Ascending aorta (tissue), 2 donors: Measurements from ENCODE around the gene TTLL5. TPM values are rescaled to one million over a fixed set of nuclear protein-coding genes. Genes with fewer than 3 reads are reported as not detected.
A peak's percentile ranks its signal among the peaks of the same experiment; 100 is the strongest.

Source experiments
- DNase-seq, 2 donors: peaks; one replicate each; pipeline ENCODE4 v3.0.0-alpha.2; 2019; ENCODE audit warnings: low spot score in 2 of 2
- H3K27ac ChIP-seq, 2 donors: fragments of 200-600 bp; sonication (generic); one replicate each; pipeline ENCODE4 v1.5.1; 2016 to 2017; ENCODE audit warnings: mild to moderate bottlenecking in 1 of 2
- H3K27me3 ChIP-seq: fragments of 200-600 bp; sonication (generic); one replicate; pipeline ENCODE4 v1.5.1; 2017
- H3K36me3 ChIP-seq, 2 donors: fragments of 200-600 bp; sonication (generic); one replicate each; pipeline ENCODE4 v1.5.1; 2016
- H3K4me1 ChIP-seq, 2 donors: fragments of 200-600 bp; sonication (generic); one replicate each; pipeline ENCODE4 v1.5.1; 2016 to 2017; ENCODE audit warnings: mild to moderate bottlenecking in 1 of 2
- H3K4me3 ChIP-seq, 2 donors: fragments of 200-600 bp; sonication (generic); one replicate each; pipeline ENCODE4 v1.5.1; 2016 to 2017; ENCODE audit warnings: mild to moderate bottlenecking in 1 of 2
- H3K9me3 ChIP-seq, 2 donors: fragments of 200-600 bp; sonication (generic); one replicate each; pipeline ENCODE4 v1.5.1; 2016
- CTCF ChIP-seq, 3 experiments: fragments of 200-600 bp in 2 of 3; fragments of 450-650 bp in 1 of 3; sonication (generic) in 2 of 3; IDR thresholded peaks; one replicate each; pipeline ENCODE4 v1.5.1; 2016 to 2019; ENCODE audit warnings: antibody characterized with exemption in 3 of 3, mild to moderate bottlenecking in 1 of 3, moderate library complexity in 1 of 3
- intact Hi-C: fragments of 100-400 bp; cut with DNase I; formaldehyde crosslinking; loops from one replicate; pipeline ENCODE4 v1.15.1; 2023
- total RNA-seq: library from RNA; depleted of rRNA; stranded (reverse); fragments of >200 nt; gene quantifications from one replicate; pipeline ENCODE4 v1.1.0, GENCODE V29; 2016

TTLL5 gene
- total RNA-seq, 1 donor from 2014 or later: 43.1 TPM

GRCh38 chr14:75827331-75827730 lies 166.3 kb downstream of the TTLL5 start:
- Histone ChIP-seq H3K27ac (no peak overlapping the region), H3K36me3 (no peaks in the 10 kb centered on the region), H3K4me3 (no peak overlapping the region), H3K27me3 (no peaks in the 10 kb centered on the region), H3K4me1 (peaks cover 12 to 39% of the 10 kb centered on the region in 2 donors), H3K9me3 (no peaks in the 10 kb centered on the region)
- intact Hi-C loops: loop anchor here (5.0 to 10.0 kb wide), 2 partner anchors 40 to 157 kb away; partner anchors contain the start of genes IFT43 and TGFB3
- no peak for TF ChIP-seq CTCF (IDR thresholded peaks at IDR 0.05)
- DNase-seq: no peak

GRCh38 chr14:75829316-75829715 lies 168.3 kb downstream of the TTLL5 start:
- no peak for TF ChIP-seq CTCF (IDR thresholded peaks at IDR 0.05)
- Histone ChIP-seq H3K27ac (no peak overlapping the region), H3K9me3 (no peaks in the 10 kb centered on the region), H3K36me3 (no peaks in the 10 kb centered on the region), H3K4me1 (peaks cover 10 to 26% of the 10 kb centered on the region in 2 donors), H3K4me3 (no peak overlapping the region), H3K27me3 (no peaks in the 10 kb centered on the region)
- DNase-seq: no peak
- intact Hi-C loops: loop anchor here (5.0 to 10.0 kb wide), 2 partner anchors 38 to 155 kb away; partner anchors contain the start of genes IFT43 and TGFB3

- DNase-seq: peak; percentile 26 to 76
- no peaks in the 10 kb centered on the region for H3K9me3 ChIP-seq
- H3K36me3 ChIP-seq: no peaks in the 10 kb centered on the region
- no peak overlapping the region for H3K4me3 ChIP-seq
- TF ChIP-seq CTCF (IDR thresholded peaks at IDR 0.05): no peak
- H3K4me1 ChIP-seq: peaks cover 8 to 16% of the 10 kb centered on the region in 2 donors
- H3K27ac ChIP-seq: peak overlapping the region in 1 of 2 donors; percentile 23
- H3K27me3 ChIP-seq: no peaks in the 10 kb centered on the region
- intact Hi-C loops: loop anchor here (1.0 kb wide), 1 partner anchor 8 kb away; no protein-coding TSS in a partner anchor
Measured at GRCh38 chr14:75831455-75831854, 170.4 kb downstream of the TTLL5 start.

GRCh38 chr14:75831952-75832351 lies 170.9 kb downstream of the TTLL5 start:
- no peak for DNase-seq
- TF ChIP-seq CTCF (IDR thresholded peaks at IDR 0.05): no peak
- Histone ChIP-seq H3K27ac (peak overlapping the region in 1 of 2 donors; percentile 23), H3K4me1 (peaks cover 8 to 16% of the 10 kb centered on the region in 2 donors), H3K36me3 (no peaks in the 10 kb centered on the region), H3K4me3 (no peak overlapping the region), H3K9me3 (no peaks in the 10 kb centered on the region), H3K27me3 (no peaks in the 10 kb centered on the region)
- intact Hi-C loops: loop anchor here (1.0 kb wide), 1 partner anchor 9 kb away; no protein-coding TSS in a partner anchor

- peaks cover 8 to 16% of the 10 kb centered on the region in 2 donors for H3K4me1 ChIP-seq
- no peaks in the 10 kb centered on the region for H3K9me3 ChIP-seq
- no peaks in the 10 kb centered on the region for H3K36me3 ChIP-seq
- H3K27me3 ChIP-seq: no peaks in the 10 kb centered on the region
- H3K27ac ChIP-seq: peak overlapping the region; percentile 2 to 46
- no peak overlapping the region for H3K4me3 ChIP-seq
- DNase-seq: no peak
- intact Hi-C loops: no loop called here
- TF ChIP-seq CTCF (IDR thresholded peaks at IDR 0.05): no peak
Measured at GRCh38 chr14:75832621-75833297, 171.7 kb downstream of the TTLL5 start.
